SU-DHL-6 (cell line): Measurements from ENCODE around the gene SP9.

ENCODE experiments used
- EZH2phosphoT487 ChIP-seq: fragments of 200-600 bp; sonication (generic), shearing (Covaris generic); conservative IDR thresholded peaks from 2 replicates; pipeline ENCODE4 v1.6.1; 2018; ENCODE audit warnings: mild to moderate bottlenecking, antibody characterized with exemption, low read length, moderate library complexity, mixed read lengths
- TF ChIP-seq, protein P1 (sequence below): fragments of 200-600 bp; sonication (generic); IDR thresholded peaks from one replicate; pipeline ENCODE4 v1.5.1; 2017; ENCODE audit warnings: antibody characterized with exemption, mild to moderate bottlenecking, low read length, moderate library complexity; ENCODE audit not compliant: insufficient read depth, poor library complexity, severe bottlenecking

DNA sequence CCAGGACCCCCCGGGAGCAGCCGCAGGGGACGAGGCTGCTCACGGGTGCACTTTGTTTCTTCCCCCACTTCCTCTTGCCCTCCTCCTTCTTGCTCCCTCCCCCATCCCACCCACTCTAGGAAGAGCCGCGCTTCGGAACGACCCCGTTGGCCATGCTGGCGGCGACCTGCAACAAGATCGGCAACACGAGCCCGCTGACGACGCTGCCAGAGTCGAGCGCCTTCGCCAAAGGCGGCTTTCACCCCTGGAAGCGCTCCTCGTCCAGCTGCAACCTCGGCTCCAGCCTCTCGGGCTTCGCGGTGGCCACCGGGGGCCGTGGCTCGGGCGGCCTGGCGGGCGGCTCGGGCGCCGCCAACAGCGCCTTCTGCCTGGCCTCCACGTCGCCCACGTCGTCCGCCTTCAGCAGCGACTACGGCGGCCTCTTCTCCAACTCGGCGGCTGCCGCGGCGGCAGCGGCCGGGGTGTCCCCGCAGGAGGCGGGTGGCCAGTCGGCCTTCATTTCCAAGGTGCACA, 1.3 kb downstream of the SP9 start:
- TF ChIP-seq, protein P1, sequence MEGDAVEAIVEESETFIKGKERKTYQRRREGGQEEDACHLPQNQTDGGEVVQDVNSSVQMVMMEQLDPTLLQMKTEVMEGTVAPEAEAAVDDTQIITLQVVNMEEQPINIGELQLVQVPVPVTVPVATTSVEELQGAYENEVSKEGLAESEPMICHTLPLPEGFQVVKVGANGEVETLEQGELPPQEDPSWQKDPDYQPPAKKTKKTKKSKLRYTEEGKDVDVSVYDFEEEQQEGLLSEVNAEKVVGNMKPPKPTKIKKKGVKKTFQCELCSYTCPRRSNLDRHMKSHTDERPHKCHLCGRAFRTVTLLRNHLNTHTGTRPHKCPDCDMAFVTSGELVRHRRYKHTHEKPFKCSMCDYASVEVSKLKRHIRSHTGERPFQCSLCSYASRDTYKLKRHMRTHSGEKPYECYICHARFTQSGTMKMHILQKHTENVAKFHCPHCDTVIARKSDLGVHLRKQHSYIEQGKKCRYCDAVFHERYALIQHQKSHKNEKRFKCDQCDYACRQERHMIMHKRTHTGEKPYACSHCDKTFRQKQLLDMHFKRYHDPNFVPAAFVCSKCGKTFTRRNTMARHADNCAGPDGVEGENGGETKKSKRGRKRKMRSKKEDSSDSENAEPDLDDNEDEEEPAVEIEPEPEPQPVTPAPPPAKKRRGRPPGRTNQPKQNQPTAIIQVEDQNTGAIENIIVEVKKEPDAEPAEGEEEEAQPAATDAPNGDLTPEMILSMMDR: no peak
- TF ChIP-seq EZH2phosphoT487: no peak
